ENCODE results near the gene CACNA1C. TPM values are rescaled to one million over a fixed set of nuclear protein-coding genes. Genes with fewer than 3 reads are reported as not detected.

The CACNA1C gene
- total and polyA plus RNA-seq, 2 of the 4 experiments (the other 2 are of a cell fraction): 1.6 to 2.6 TPM

- Histone ChIP-seq H3K9ac (ENCODE audit: low read depth, low read length) (no peak overlapping the region), H2AFZ (replicated peaks; ENCODE audit: low read length, poor library complexity) (no peak overlapping the region), H3K27ac (ENCODE audit: insufficient read depth, low read length) (no peak overlapping the region), H3K9me3 (ENCODE audit: control insufficient read depth, insufficient read depth, low read length) (peaks cover 7% of the 10 kb centered on the region), H2BK15ac (ENCODE audit: low read depth, low read length) (no peak overlapping the region), H4K91ac (ENCODE audit: insufficient read depth, low read depth, low read length) (no peak overlapping the region), H2AK9ac (replicated peaks; ENCODE audit: low read depth, low read length, poor library complexity) (no peak overlapping the region), H3K14ac (replicated peaks; ENCODE audit: low read depth, low read length) (no peak overlapping the region), H3K4me3 (ENCODE audit: insufficient read depth, low read depth, low read length) (no peak overlapping the region), H3K18ac (ENCODE audit: low read depth, low read length) (no peak overlapping the region), H3K56ac (ENCODE audit: extremely low read depth, insufficient read depth, low read length) (no peak overlapping the region), H2BK20ac (ENCODE audit: low read depth, low read length) (0 out of 2 replicates have a peak overlapping the region, but pooled peaks have one; percentile 34), H3K4me2 (ENCODE audit: low read depth, low read length) (no peak overlapping the region), H3K36me3 (ENCODE audit: control insufficient read depth, insufficient read depth, low read length) (no peaks in the 10 kb centered on the region), H4K5ac (ENCODE audit: low read depth, low read length) (no peak overlapping the region; the same call in 1 of the 2 replicates), H3K23ac (ENCODE audit: low read depth, low read length) (no peak overlapping the region), H4K8ac (ENCODE audit: low read depth in 2 of 2, low read length in 2 of 2) (no peak overlapping the region), H2AK5ac (ENCODE audit: low read depth, low read length) (no peak overlapping the region), H3K27me3 (ENCODE audit: control insufficient read depth, insufficient read depth, low read length) (no peaks in the 10 kb centered on the region), H2BK5ac (ENCODE audit: low read depth, low read length, poor library complexity, severe bottlenecking) (no peak overlapping the region), H2BK120ac (ENCODE audit: low read depth, low read length) (peak overlapping the region; percentile 51; the same call in 1 of the 2 replicates), H4K20me1 (ENCODE audit: insufficient read depth, low read length) (peaks cover 3% of the 10 kb centered on the region; the same call in 1 of the 2 replicates), H3K4me1 (ENCODE audit: control insufficient read depth, insufficient read depth, low read length) (peaks cover 20% of the 10 kb centered on the region), H3K79me1 (ENCODE audit: low read depth in 1 of 2, low read length in 2 of 2) (peaks cover 12 to 25% of the 10 kb centered on the region in 2 experiments; a peak in 3 of 4 replicates), H3K9me1 (ENCODE audit: insufficient read depth, low read length) (peaks cover 8% of the 10 kb centered on the region; the same call in 1 of the 2 replicates), H3K4ac (ENCODE audit: low read depth, low read length) (no peak overlapping the region)
- no TSS peak for BruUV-seq (replicated peaks)
- DNase-seq (no peak), ATAC-seq (ENCODE audit: low read depth) (peak; percentile 70)
- ChIA-PET POLR2A (ENCODE audit: unreplicated experiment) (no interaction called here), CTCF (interaction anchor here (1.1 kb wide), 1 partner anchor 11 kb away, joined by 4 read pairs; no protein-coding TSS in a partner anchor)
- WGBS, 2 experiments (ENCODE audit: extremely low coverage in 2 of 2, insufficient read length in 1 of 2): no CpG with 5 or more reads among the region's 4 CpGs
- dilution Hi-C loops (cut with HindIII; ENCODE audit: low sequenced_read_pairs, unreplicated experiment) (no loop called here), intact Hi-C loops (cut with micrococcal nuclease) (no loop called here), in situ Hi-C loops (cut with MboI; ENCODE audit: low sequenced_read_pairs) (no loop called here)
- TF ChIP-seq CEBPB (IDR thresholded peaks at IDR 0.05; ENCODE audit: low read depth, low read length) (no peak), MXI1 (IDR thresholded peaks at IDR 0.05; ENCODE audit: borderline replicate concordance, low read depth, low read length) (no peak), USF2 (IDR thresholded peaks at IDR 0.05; ENCODE audit: low read depth, low read length) (no peak), RAD21 (IDR thresholded peaks at IDR 0.05; ENCODE audit: low read length) (no peak), SMC3 (IDR thresholded peaks at IDR 0.05; ENCODE audit: low read depth, low read length) (no peak), MAZ (IDR thresholded peaks at IDR 0.05; ENCODE audit: borderline replicate concordance, low read depth, low read length) (no peak), RCOR1 (IDR thresholded peaks at IDR 0.05; ENCODE audit: insufficient replicate concordance, low read length) (no peak), NFE2L2 (IDR thresholded peaks at IDR 0.05; ENCODE audit: low read depth, low read length) (no peak), CHD1 (IDR thresholded peaks at IDR 0.05; ENCODE audit: low read depth, low read length) (no peak), RFX5 (IDR thresholded peaks at IDR 0.05; ENCODE audit: low read depth, low read length) (no peak), POLR2A (IDR thresholded peaks at IDR 0.05; ENCODE audit: low read depth, low read length) (no peak), MAFK (IDR thresholded peaks at IDR 0.05; ENCODE audit: low read depth, low read length) (no peak), CTCF (conservative IDR thresholded peaks at IDR 0.05; ENCODE audit: low read depth, low read length) (no peak), ELK1 (IDR thresholded peaks at IDR 0.05; ENCODE audit: borderline replicate concordance, low read depth, low read length) (no peak), FOS (IDR thresholded peaks at IDR 0.05; ENCODE audit: low read depth, low read length) (no peak), BHLHE40 (IDR thresholded peaks at IDR 0.05; ENCODE audit: low read depth, low read length) (no peak)
Observed at GRCh38 chr12:2074792-2075191, 22.0 kb downstream of the CACNA1C start.

Measured in IMR-90 (cell line).